HG03025 (cell line): ENCODE results near the gene IFNL4.
"Not testable (repeated sequence)": the region's sequence is repeated elsewhere in the genome, so short reads cannot be mapped to it uniquely, and the experiment has no call there.

Source experiments
- ATAC-seq: cut with Tn5 transposase; IDR thresholded peaks from one replicate; pipeline ENCODE4 v1.9.1; 2021; ENCODE audit warnings: mild to moderate bottlenecking, moderate library complexity; ENCODE audit not compliant: unreplicated experiment, low FRiP score

IFNL4 gene

GRCh38 chr19:39248806-39249205 is at the start of gene IFNL4:
Gene IFNL4 (minus strand): TSS chr19:39248856.
- no peak for ATAC-seq

- no peak for ATAC-seq
These were observed 49.4 kb upstream of the IFNL4 start for GRCh38 chr19:39297931-39298634.

- ATAC-seq: no peak
These were observed 48.2 kb upstream of the IFNL4 start for GRCh38 chr19:39296906-39297305.

GRCh38 chr19:39296055-39296645 is 47.5 kb upstream of the IFNL4 start, which contains the start of gene IFNL1:
Gene IFNL1 (plus strand): TSS chr19:39296407. CDS start chr19:39296422, 15 bp downstream.
- ATAC-seq: no peak

GRCh38 chr19:39293394-39293793 is 44.7 kb upstream of the IFNL4 start:
- no peak for ATAC-seq

GRCh38 chr19:39284032-39284431 is 35.4 kb upstream of the IFNL4 start:
- ATAC-seq: no peak

- no peak for ATAC-seq
These were observed 33.4 kb upstream of the IFNL4 start for GRCh38 chr19:39282021-39282420.

- no peak for ATAC-seq
These were observed 28.9 kb upstream of the IFNL4 start for GRCh38 chr19:39277598-39277997.

- ATAC-seq: no peak
These were observed 28.1 kb upstream of the IFNL4 start for GRCh38 chr19:39276740-39277139.

GRCh38 chr19:39275578-39275977 is 26.9 kb upstream of the IFNL4 start:
- ATAC-seq: no peak

GRCh38 chr19:39273859-39274258 is 25.2 kb upstream of the IFNL4 start:
- ATAC-seq: not testable (repeated sequence)

GRCh38 chr19:39270036-39270871 is 21.6 kb upstream of the IFNL4 start:
- ATAC-seq: no peak

GRCh38 chr19:39269369-39269768 is 20.7 kb upstream of the IFNL4 start:
- not testable (repeated sequence) for ATAC-seq

GRCh38 chr19:39268531-39269223 is 20.0 kb upstream of the IFNL4 start:
- ATAC-seq: not testable (repeated sequence)

GRCh38 chr19:39268085-39268484 is 19.4 kb upstream of the IFNL4 start, which contains the start of gene IFNL2:
Gene IFNL2 (plus strand): TSS chr19:39268396. CDS start chr19:39268569, 173 bp downstream.
- not testable (repeated sequence) for ATAC-seq

- ATAC-seq: no peak
These were observed 16.8 kb upstream of the IFNL4 start for GRCh38 chr19:39265321-39265916.

- ATAC-seq: no peak
These were observed 15.9 kb upstream of the IFNL4 start for GRCh38 chr19:39264306-39265290.

- no peak for ATAC-seq
These were observed 15.3 kb upstream of the IFNL4 start for GRCh38 chr19:39263912-39264305.

GRCh38 chr19:39262496-39262895 is 13.8 kb upstream of the IFNL4 start:
- ATAC-seq: no peak
